HepG2 (cell line): ENCODE data around the gene EPHA6. TPM values are rescaled to one million over a fixed set of nuclear protein-coding genes. Genes with fewer than 3 reads are reported as not detected.
A peak's percentile ranks its signal among the peaks of the same experiment; 100 is the strongest.

ENCODE experiments used
- ATAC-seq: fragments of 200-7000 bp; cut with Tn5 transposase; 3 replicates; pipeline ENCODE4 v1.9.1; 2020; ENCODE audit warnings: mild to moderate bottlenecking, moderate library complexity
- BruUV-seq: library from RNA; stranded (reverse); fragments of 400-500 nt; replicated peaks from 2 replicates; lab custom pipeline; 2021; lab: Mats Ljungman, UMichigan
- CTCF ChIA-PET: fragments of 300-600 bp; formaldehyde crosslinking; extraction: SDS; loops from one replicate; lab custom pipeline; 2021; ENCODE audit warnings: low total read pairs, inconsistent platforms, low intra/inter-chr PET ratio; lab: Yijun Ruan, JAX
- POLR2A ChIA-PET: fragments of 350-600 bp; sonication (Branson Sonifier 250); formaldehyde crosslinking; loops from one replicate; lab custom pipeline; 2020; ENCODE audit warnings: antibody characterized with exemption, inconsistent platforms; lab: Yijun Ruan, JAX
- DNase-seq: peaks from one replicate; pipeline ENCODE4 v3.0.0-alpha.2; 2015; ENCODE audit warnings: low spot score
- FAIRE-seq: peaks from 3 replicates; lab custom pipeline; 2011; peaks lifted over from hg19 to GRCh38; lab: Jason Lieb, UNC
- H2AFZ ChIP-seq: one replicate; pipeline ENCODE4 v1.6.1; 2011; ENCODE audit warnings: low read length, inconsistent platforms
- H3K27ac ChIP-seq: fragments of 300-600 bp; 3 replicates; pipeline ENCODE4 v1.8.0; 2011; ENCODE audit warnings: mixed run types, mild to moderate bottlenecking, mixed read lengths, low read length, inconsistent platforms; ENCODE audit not compliant: insufficient read depth; ENCODE audit errors: extremely low read length
- H3K27me3 ChIP-seq, 2 experiments: fragments of 200-600 bp in 1 of 2; 2 replicates in 1 of 2; 3 replicates in 1 of 2; pipeline versions ENCODE4 v1.6.0 to v1.8.0; 2011; ENCODE audit warnings: low read length in 2 of 2, mild to moderate bottlenecking in 2 of 2, moderate library complexity in 2 of 2, inconsistent platforms in 1 of 2; ENCODE audit not compliant: insufficient read depth in 2 of 2, control insufficient read depth in 1 of 2
- H3K36me3 ChIP-seq, 2 experiments: fragments of 200-600 bp in 1 of 2; replicated peaks in 1 of 2; 2 replicates in 1 of 2; 3 replicates in 1 of 2; pipeline versions ENCODE4 v1.5.1 to v1.8.0; 2011; ENCODE audit warnings: low read length in 2 of 2, inconsistent platforms in 1 of 2; ENCODE audit not compliant: insufficient read depth in 2 of 2, control insufficient read depth in 1 of 2
- H3K4me1 ChIP-seq: 2 replicates; pipeline ENCODE4 v1.5.1; 2012; ENCODE audit warnings: low read length, inconsistent platforms; ENCODE audit not compliant: insufficient read depth
- H3K4me2 ChIP-seq: 2 replicates; pipeline ENCODE4 v1.6.0; 2011; ENCODE audit warnings: low read depth, low read length, inconsistent platforms
- H3K4me3 ChIP-seq, 3 experiments: fragments of 200-600 bp in 1 of 3; sonication (generic), shearing (Covaris generic) in 1 of 3; replicated peaks in 1 of 3; 2 replicates each; pipeline ENCODE4 v1.5.1; 2011 to 2016; ENCODE audit warnings: low read length in 3 of 3, inconsistent platforms in 2 of 3, low read depth in 2 of 3, mild to moderate bottlenecking in 2 of 3, control low read depth in 1 of 3, mixed read lengths in 1 of 3; ENCODE audit not compliant: insufficient read depth in 1 of 3
- H3K79me2 ChIP-seq: one replicate; pipeline ENCODE4 v1.6.1; 2011; ENCODE audit warnings: low read length, inconsistent platforms; ENCODE audit not compliant: insufficient read depth
- H3K9ac ChIP-seq: 2 replicates; pipeline ENCODE4 v1.6.0; 2011; ENCODE audit warnings: mild to moderate bottlenecking, low read depth, low read length, inconsistent platforms; ENCODE audit not compliant: insufficient read depth
- H3K9me3 ChIP-seq: 2 replicates; pipeline ENCODE4 v1.5.1; 2012; ENCODE audit warnings: mild to moderate bottlenecking, low read length
- H4K20me1 ChIP-seq: 2 replicates; pipeline ENCODE4 v1.6.0; 2011; ENCODE audit warnings: inconsistent platforms, mild to moderate bottlenecking, low read length, moderate library complexity; ENCODE audit not compliant: insufficient read depth
- CEBPB ChIP-seq: IDR thresholded peaks from 2 replicates; pipeline ENCODE4 v1.6.1; 2011; ENCODE audit warnings: low read depth, low read length, improper control_type of control experiment, borderline replicate concordance
- FOXA3 ChIP-seq: IDR thresholded peaks from 2 replicates; pipeline ENCODE4 v1.6.1; 2016; ENCODE audit warnings: missing genetic modification reagents, missing compliant biosample characterization
- FOXM1 ChIP-seq: sonication (generic); formaldehyde crosslinking; IDR thresholded peaks from 2 replicates; pipeline ENCODE4 v1.5.0; 2020; ENCODE audit warnings: missing genetic modification reagents
- MAFK ChIP-seq, 2 experiments: IDR thresholded peaks in 1 of 2; conservative IDR thresholded peaks in 1 of 2; 2 replicates each; pipeline ENCODE4 v1.6.1; 2011; ENCODE audit warnings: improper control_type of control experiment in 2 of 2, low read length in 2 of 2
- NCOA1 ChIP-seq: sonication (generic); formaldehyde crosslinking; IDR thresholded peaks from 2 replicates; pipeline ENCODE4 v1.9.0; 2021; ENCODE audit warnings: missing genetic modification reagents
- NFYC ChIP-seq: IDR thresholded peaks from 2 replicates; pipeline ENCODE4 v1.6.1; 2016; ENCODE audit warnings: missing genetic modification reagents, missing compliant biosample characterization
- NPAS2 ChIP-seq: sonication (generic); formaldehyde crosslinking; IDR thresholded peaks from 2 replicates; pipeline ENCODE4 v1.8.0; 2022; ENCODE audit warnings: mild to moderate bottlenecking, missing genetic modification reagents, borderline replicate concordance
- SIN3A ChIP-seq: IDR thresholded peaks from 2 replicates; pipeline ENCODE4 v1.6.1; 2011; ENCODE audit warnings: low read depth, mild to moderate bottlenecking, control low read depth, low read length, borderline replicate concordance
- ZNF75D ChIP-seq: sonication (generic); formaldehyde crosslinking; IDR thresholded peaks from 2 replicates; pipeline ENCODE4 v1.8.1; 2023; ENCODE audit warnings: missing genetic modification reagents, mild to moderate bottlenecking, borderline replicate concordance
- WGBS: methylation state at CpG from one replicate; pipeline ENCODE4 v1.1.6; 2017; ENCODE audit warnings: low lambda C conversion rate; 5-methylcytosine and 5-hydroxymethylcytosine counted together
- in situ Hi-C: cut with HindIII; loops from 2 replicates; pipeline ENCODE4 v1.10.0; 2017; ENCODE audit warnings: low pct_unique_long_range_greater_than_20kb; ENCODE audit not compliant: extremely low pct_ligation_motif_present
- intact Hi-C: fragments of 100-400 bp; cut with micrococcal nuclease; formaldehyde crosslinking; loops from one replicate; pipeline ENCODE4 v1.10.0; 2022; ENCODE audit not compliant: unreplicated experiment
- polyA plus RNA-seq, 8 experiments: library from polyadenylated mRNA; depleted of rRNA in 3 of 8; stranded (reverse) in 7 of 8; unstranded in 1 of 8; fragments of >200 nt; fragmentation: Illumina TruSeq in 4 of 8; extraction: Trizol in 4 of 8; gene quantifications; 2 replicates each; pipeline versions ENCODE4 v1.2.1 to v1.2.3, GENCODE V29; 2011 to 2016; ENCODE audit warnings: low read depth in 4 of 8, missing spikeins in 1 of 8, mixed read lengths in 1 of 8; ENCODE audit not compliant: insufficient read depth in 1 of 8
- total RNA-seq, 5 experiments: library from RNA; depleted of rRNA; stranded (reverse); fragments of >200 nt; fragmentation: Illumina TruSeq; extraction: Trizol; gene quantifications; 2 replicates each; pipeline ENCODE4 v1.2.3, GENCODE V29; 2016; ENCODE audit warnings: low read depth in 1 of 5
- TF ChIP-seq, protein P1 (sequence below): sonication (generic); formaldehyde crosslinking; IDR thresholded peaks from 2 replicates; pipeline ENCODE4 v1.5.0; 2020; ENCODE audit warnings: missing genetic modification reagents, mild to moderate bottlenecking, borderline replicate concordance
- TF ChIP-seq, protein P2 (sequence below): sonication (generic); formaldehyde crosslinking; IDR thresholded peaks from 2 replicates; pipeline ENCODE4 v1.4.0; 2020; ENCODE audit warnings: missing genetic modification reagents
- TF ChIP-seq, protein P3 (sequence below): sonication (generic); formaldehyde crosslinking; conservative IDR thresholded peaks from 2 replicates; pipeline ENCODE4 v1.4.0; 2020; ENCODE audit warnings: missing genetic modification reagents

Gene EPHA6
- total and polyA plus RNA-seq, 2 of the 13 experiments (the other 11 are each of a cell fraction or from before 2014, with no cell fraction given), result not detected

DNA sequence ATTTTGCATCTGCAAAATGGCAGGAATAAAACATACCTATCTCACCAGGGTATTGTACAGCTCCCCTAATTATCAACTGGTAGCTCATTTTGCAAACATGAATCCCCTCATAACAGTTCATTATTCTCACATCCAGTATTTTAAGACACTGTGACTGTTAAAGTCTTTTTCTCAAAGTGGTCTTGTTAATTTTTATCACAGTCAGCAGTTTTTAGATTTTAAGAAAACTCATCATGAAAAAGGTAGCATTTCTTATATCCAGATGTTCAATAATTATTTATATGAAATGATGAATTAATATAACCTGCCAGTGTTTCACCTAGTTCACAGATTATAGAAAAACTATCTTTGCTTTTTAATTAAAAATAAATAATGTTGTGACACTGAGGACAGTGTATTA, 595.2 kb downstream of the EPHA6 start (continued):
- TF ChIP-seq, protein P1, sequence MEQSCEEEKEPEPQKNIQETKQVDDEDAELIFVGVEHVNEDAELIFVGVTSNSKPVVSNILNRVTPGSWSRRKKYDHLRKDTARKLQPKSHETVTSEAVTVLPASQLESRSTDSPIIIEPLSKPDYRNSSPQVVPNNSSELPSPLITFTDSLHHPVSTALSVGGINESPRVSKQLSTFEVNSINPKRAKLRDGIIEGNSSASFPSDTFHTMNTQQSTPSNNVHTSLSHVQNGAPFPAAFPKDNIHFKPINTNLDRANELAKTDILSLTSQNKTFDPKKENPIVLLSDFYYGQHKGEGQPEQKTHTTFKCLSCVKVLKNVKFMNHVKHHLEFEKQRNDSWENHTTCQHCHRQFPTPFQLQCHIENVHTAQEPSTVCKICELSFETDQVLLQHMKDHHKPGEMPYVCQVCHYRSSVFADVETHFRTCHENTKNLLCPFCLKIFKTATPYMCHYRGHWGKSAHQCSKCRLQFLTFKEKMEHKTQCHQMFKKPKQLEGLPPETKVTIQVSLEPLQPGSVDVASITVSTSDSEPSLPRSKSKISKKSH (CRISPR knock-in tag), result no peak

DNA sequence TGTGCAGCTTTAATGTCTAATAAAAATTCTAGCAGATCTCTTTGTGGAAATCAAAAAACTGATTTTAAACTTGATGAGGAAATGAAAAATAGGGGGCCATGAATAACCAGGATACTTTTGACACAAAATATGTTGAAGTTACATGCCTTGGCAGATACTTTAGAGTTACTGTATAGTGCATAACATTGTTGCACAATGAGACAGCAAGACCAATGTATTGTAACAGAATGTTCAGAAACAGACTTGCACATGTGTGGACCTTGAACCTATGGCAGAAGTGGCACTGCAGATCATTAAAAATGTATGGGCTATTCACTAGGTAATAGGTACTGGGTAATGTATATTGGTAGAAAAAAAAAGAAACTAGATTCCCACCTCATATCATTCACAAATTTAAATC, 607.2 kb downstream of the EPHA6 start:
- TF ChIP-seq ZNF75D (CRISPR knock-in tag), result no peak
- TF ChIP-seq CEBPB, result peak; percentile 59; the same call in 1 of the 2 replicates
- FAIRE-seq (no peak), ATAC-seq (no peak), DNase-seq (no peak)
- Histone ChIP-seq H2AFZ (no peak overlapping the region), H3K27me3 (no peaks in the 10 kb centered on the region), H3K27ac (no peak overlapping the region), H3K4me1 (no peaks in the 10 kb centered on the region), H3K4me2 (no peak overlapping the region), H3K36me3 (no peaks in the 10 kb centered on the region), H4K20me1 (no peaks in the 10 kb centered on the region), H3K79me2 (no peaks in the 10 kb centered on the region), H3K9ac (no peak overlapping the region), H3K9me3 (peaks cover 3% of the 10 kb centered on the region; the same call in 1 of the 2 replicates), H3K4me3 (no peak overlapping the region)
- BruUV-seq, result no TSS peak
- intact Hi-C loops, result no loop called here
- ChIA-PET CTCF (no interaction called here), POLR2A (no interaction called here)
- in situ Hi-C loops, result no loop called here

DNA sequence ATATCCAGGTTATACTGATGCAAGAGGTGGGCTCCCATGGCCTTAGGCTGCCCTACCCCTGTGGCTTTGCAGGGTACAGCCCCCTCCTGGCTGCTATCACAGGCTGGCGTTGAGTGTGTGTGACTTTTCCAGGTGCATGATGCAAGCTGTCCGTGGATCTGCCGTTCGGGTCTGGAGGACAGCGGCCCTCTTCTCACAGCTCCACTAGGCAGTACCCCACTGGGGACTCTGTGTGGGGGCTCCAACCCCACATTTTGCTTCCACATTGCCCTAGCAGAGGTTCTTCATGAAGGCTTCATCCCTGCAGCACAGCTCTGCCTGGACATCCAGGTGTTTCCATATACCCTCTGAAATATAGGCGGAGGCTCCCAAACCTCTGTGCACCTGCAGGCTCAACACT, 610.6 kb downstream of the EPHA6 start:
- no peak overlapping the region for H3K9ac ChIP-seq
- H3K4me2 ChIP-seq, result no peak overlapping the region
- WGBS, result 0% methylated on average over 1 of the region's 6 CpGs
- no peak overlapping the region for H3K27ac ChIP-seq
- no peaks in the 10 kb centered on the region for H3K36me3 ChIP-seq
- BruUV-seq, result no TSS peak
- POLR2A ChIA-PET, result no interaction called here
- no peaks in the 10 kb centered on the region for H3K27me3 ChIP-seq
- no peaks in the 10 kb centered on the region for H3K79me2 ChIP-seq
- DNase-seq, result no peak
- in situ Hi-C loops (no loop called here), intact Hi-C loops (no loop called here)
- no peaks in the 10 kb centered on the region for H4K20me1 ChIP-seq
- ATAC-seq, result no peak
- peaks cover 3% of the 10 kb centered on the region; the same call in 1 of the 2 replicates for H3K9me3 ChIP-seq
- FAIRE-seq, result no peak
- H3K4me1 ChIP-seq, result no peaks in the 10 kb centered on the region
- CTCF ChIA-PET, result no interaction called here
- no peak overlapping the region for H2AFZ ChIP-seq
- no peak overlapping the region for H3K4me3 ChIP-seq
- TF ChIP-seq FOXA3 (CRISPR knock-in tag) (no peak), MAFK (conservative IDR thresholded peaks at IDR 0.05 in 1 of 2, IDR thresholded peaks at IDR 0.05 in 1 of 2; ENCODE audit: low read length in 2 of 2) (no peak), NPAS2 (no peak), FOXM1 (CRISPR knock-in tag) (no peak), NCOA1 (no peak), SIN3A (no peak), NFYC (CRISPR knock-in tag) (no peak)
- TF ChIP-seq, protein P2, sequence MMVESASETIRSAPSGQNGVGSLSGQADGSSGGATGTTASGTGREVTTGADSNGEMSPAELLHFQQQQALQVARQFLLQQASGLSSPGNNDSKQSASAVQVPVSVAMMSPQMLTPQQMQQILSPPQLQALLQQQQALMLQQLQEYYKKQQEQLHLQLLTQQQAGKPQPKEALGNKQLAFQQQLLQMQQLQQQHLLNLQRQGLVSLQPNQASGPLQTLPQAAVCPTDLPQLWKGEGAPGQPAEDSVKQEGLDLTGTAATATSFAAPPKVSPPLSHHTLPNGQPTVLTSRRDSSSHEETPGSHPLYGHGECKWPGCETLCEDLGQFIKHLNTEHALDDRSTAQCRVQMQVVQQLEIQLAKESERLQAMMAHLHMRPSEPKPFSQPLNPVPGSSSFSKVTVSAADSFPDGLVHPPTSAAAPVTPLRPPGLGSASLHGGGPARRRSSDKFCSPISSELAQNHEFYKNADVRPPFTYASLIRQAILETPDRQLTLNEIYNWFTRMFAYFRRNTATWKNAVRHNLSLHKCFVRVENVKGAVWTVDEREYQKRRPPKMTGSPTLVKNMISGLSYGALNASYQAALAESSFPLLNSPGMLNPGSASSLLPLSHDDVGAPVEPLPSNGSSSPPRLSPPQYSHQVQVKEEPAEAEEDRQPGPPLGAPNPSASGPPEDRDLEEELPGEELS, result no peak
- TF ChIP-seq, protein P3, sequence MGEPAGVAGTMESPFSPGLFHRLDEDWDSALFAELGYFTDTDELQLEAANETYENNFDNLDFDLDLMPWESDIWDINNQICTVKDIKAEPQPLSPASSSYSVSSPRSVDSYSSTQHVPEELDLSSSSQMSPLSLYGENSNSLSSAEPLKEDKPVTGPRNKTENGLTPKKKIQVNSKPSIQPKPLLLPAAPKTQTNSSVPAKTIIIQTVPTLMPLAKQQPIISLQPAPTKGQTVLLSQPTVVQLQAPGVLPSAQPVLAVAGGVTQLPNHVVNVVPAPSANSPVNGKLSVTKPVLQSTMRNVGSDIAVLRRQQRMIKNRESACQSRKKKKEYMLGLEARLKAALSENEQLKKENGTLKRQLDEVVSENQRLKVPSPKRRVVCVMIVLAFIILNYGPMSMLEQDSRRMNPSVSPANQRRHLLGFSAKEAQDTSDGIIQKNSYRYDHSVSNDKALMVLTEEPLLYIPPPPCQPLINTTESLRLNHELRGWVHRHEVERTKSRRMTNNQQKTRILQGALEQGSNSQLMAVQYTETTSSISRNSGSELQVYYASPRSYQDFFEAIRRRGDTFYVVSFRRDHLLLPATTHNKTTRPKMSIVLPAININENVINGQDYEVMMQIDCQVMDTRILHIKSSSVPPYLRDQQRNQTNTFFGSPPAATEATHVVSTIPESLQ (CRISPR knock-in tag), result no peak
